GM21723 (cell line): Measurements from ENCODE around the gene ERC2.

ENCODE experiments used
- ATAC-seq: cut with Tn5 transposase; IDR thresholded peaks from one replicate; pipeline ENCODE4 v1.9.1; 2021; ENCODE audit warnings: mild to moderate bottlenecking, moderate library complexity; ENCODE audit not compliant: unreplicated experiment

Gene ERC2

GRCh38 chr3:55473788-55474187 lies 994.5 kb downstream of the ERC2 start:
- ATAC-seq: no peak

- no peak for ATAC-seq
These were observed 996.6 kb downstream of the ERC2 start for GRCh38 chr3:55471522-55472280.

GRCh38 chr3:55471084-55471483 lies 997.2 kb downstream of the ERC2 start:
- no peak for ATAC-seq

- no peak for ATAC-seq
These were observed 998.2 kb downstream of the ERC2 start for GRCh38 chr3:55469957-55470526.

GRCh38 chr3:55468251-55468650 lies 1000.0 kb downstream of the ERC2 start:
- ATAC-seq: no peak

- no peak for ATAC-seq
These were observed 1001.2 kb downstream of the ERC2 start for GRCh38 chr3:55467099-55467498.

GRCh38 chr3:55466526-55466925 lies 1001.7 kb downstream of the ERC2 start:
- ATAC-seq: no peak

GRCh38 chr3:55461896-55462295 lies 1006.4 kb downstream of the ERC2 start:
- no peak for ATAC-seq

- ATAC-seq: no peak
These were observed 1008.4 kb downstream of the ERC2 start for GRCh38 chr3:55459838-55460237.
